ENCODE measurements around the gene ARSB.

DNA sequence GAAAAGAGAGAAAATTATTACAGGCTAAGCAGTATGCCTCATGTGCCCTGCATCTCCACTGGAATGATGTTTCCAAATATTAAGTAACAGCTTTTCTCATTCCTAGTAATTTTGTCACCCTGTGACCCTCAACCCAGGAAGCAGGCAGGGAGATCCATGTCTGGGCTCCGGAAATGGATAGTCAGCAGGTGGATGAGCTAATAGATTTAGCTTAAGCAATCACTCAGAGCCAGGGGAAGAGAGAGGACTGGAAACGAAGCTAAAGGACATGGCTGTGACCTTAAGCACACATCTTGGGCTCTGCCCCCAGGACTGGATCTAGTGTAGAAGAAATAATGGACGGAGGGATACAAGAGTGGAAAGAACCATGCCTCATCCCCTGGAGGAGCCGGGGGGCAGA is 89.5 kb downstream of the ARSB start:
- TF ChIP-seq, protein P1, sequence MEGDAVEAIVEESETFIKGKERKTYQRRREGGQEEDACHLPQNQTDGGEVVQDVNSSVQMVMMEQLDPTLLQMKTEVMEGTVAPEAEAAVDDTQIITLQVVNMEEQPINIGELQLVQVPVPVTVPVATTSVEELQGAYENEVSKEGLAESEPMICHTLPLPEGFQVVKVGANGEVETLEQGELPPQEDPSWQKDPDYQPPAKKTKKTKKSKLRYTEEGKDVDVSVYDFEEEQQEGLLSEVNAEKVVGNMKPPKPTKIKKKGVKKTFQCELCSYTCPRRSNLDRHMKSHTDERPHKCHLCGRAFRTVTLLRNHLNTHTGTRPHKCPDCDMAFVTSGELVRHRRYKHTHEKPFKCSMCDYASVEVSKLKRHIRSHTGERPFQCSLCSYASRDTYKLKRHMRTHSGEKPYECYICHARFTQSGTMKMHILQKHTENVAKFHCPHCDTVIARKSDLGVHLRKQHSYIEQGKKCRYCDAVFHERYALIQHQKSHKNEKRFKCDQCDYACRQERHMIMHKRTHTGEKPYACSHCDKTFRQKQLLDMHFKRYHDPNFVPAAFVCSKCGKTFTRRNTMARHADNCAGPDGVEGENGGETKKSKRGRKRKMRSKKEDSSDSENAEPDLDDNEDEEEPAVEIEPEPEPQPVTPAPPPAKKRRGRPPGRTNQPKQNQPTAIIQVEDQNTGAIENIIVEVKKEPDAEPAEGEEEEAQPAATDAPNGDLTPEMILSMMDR (IDR thresholded peaks at IDR 0.05; ENCODE audit: insufficient read depth, low read length) = no peak
- no peak for TF ChIP-seq POLR2AphosphoS5 (IDR thresholded peaks at IDR 0.05; ENCODE audit: low read depth)
- no peak for TF ChIP-seq GABPA (IDR thresholded peaks at IDR 0.05; ENCODE audit: low read depth)
